ENCODE data around the gene ANKRD9. TPM values are rescaled to one million over a fixed set of nuclear protein-coding genes. Genes with fewer than 3 reads are reported as not detected.

Gene ANKRD9
- total RNA-seq, 4 donors from 2014 or later, result 1.8 to 16.5 (median 7.5) TPM

DNA sequence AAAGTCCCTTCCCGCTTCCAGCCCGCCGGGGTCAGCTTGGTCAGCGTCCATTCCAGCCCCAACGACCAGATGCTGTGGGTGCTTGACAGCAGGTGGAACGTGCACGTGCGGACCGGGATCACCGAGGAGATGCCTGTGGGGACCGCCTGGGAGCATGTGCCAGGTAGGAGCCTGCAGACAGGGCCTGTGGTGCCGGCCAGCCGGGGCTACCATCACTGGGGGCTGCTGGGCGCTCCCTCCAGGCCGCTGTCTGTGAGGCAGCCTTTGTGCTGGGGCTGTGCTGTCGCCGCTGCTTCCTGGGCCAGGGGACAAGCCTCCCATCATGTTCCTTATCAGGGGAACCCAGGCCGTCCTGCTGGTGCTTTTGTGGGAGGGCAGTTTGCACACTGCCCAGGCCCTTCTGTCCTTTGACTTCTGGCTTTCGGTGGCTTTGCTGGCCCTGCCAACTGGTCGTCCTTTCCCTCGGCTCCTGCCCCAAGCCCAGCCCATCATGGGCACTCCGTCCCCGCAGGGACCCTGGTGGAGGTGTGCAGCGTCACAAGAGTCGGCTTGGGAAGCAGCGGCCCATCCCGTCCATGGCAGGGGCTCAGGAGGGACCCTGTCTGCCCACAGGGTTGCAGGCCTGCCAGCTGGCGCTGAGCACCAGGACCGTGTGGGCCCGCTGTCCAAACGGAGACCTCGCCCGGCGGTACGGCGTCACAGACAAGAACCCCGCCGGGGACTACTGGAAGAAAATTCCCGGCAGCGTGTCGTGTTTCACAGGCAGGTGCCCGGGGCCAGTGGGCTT is 12.4 kb downstream of the ANKRD9 start:
- Histone ChIP-seq H3K4me3 (no peak overlapping the region), H3K27ac (no peak overlapping the region), H3K9me3 (no peaks in the 10 kb centered on the region), H3K4me1 (no peaks in the 10 kb centered on the region), H3K27me3 (no peaks in the 10 kb centered on the region), H3K36me3 (no peaks in the 10 kb centered on the region)
- no peak for TF ChIP-seq POLR2A (IDR thresholded peaks at IDR 0.05)
- TF ChIP-seq, protein P1, sequence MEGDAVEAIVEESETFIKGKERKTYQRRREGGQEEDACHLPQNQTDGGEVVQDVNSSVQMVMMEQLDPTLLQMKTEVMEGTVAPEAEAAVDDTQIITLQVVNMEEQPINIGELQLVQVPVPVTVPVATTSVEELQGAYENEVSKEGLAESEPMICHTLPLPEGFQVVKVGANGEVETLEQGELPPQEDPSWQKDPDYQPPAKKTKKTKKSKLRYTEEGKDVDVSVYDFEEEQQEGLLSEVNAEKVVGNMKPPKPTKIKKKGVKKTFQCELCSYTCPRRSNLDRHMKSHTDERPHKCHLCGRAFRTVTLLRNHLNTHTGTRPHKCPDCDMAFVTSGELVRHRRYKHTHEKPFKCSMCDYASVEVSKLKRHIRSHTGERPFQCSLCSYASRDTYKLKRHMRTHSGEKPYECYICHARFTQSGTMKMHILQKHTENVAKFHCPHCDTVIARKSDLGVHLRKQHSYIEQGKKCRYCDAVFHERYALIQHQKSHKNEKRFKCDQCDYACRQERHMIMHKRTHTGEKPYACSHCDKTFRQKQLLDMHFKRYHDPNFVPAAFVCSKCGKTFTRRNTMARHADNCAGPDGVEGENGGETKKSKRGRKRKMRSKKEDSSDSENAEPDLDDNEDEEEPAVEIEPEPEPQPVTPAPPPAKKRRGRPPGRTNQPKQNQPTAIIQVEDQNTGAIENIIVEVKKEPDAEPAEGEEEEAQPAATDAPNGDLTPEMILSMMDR (IDR thresholded peaks at IDR 0.05), result no peak
- intact Hi-C loops (cut with DNase I; ENCODE audit: low total_unique reads), result no loop called here
- no peak for DNase-seq

DNA sequence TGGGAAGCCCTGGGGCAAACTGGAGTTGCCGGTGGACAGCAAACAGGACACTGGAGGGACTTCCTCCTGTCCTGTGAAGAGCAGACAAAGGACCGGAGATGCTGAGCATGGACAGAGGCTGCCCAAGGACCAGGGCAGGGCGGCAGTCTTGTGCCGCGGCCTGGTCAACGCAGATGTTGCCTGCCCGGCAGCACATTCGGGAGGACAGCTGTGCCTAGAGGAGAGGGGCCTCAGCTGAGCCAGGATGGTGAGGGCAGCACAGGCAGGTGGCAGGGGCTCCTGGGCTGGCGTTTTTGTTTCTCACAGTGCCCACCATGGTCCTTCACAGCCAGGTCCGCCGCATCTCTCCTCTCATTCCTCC is 13.3 kb downstream of the ANKRD9 start:
- no peaks in the 10 kb centered on the region for H3K4me1 ChIP-seq
- intact Hi-C loops (cut with DNase I; ENCODE audit: low total_unique reads), result no loop called here

DNA sequence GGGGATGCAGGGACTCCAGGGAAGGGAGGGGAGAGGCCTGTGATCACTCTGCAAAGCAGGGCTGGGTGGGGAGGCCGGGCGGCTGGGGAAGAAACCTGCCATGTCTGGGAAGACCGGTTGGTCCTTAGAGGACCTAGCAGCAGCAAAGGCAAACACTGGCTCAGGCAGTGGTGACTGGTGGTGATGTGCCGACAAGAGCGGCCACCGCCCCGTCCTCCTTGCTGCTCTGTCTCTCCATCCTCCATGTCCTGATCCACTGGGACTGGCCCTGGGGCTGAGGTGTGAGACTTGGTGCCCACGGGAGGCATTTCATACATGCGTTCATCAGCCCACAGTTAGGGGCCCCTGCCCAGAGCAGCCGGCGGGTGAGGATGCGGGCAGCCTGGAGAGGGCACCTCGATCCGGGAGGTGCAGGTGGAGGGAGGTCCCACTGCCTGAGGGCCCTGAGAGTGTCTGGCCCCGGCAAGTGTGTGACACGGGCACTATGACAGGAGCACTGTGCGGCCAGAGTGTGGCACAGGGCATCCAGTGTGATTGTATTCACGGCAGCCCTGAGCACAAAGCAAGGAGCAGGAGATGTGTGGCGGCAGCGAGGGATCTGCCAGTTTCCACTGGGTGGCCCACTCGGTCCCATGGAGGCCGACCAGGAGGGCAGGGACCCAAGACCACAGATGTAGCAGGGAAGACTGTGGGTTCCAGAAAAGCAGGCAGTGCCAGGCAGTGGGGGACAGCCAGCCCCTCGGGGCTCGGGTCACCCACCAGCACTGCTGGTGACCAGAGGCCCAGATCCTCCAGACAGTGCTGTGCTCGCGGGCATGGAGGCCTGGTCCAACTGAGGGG is 13.9 kb downstream of the ANKRD9 start:
- no peak overlapping the region for H3K4me3 ChIP-seq
- no peaks in the 10 kb centered on the region for H3K9me3 ChIP-seq
- no peaks in the 10 kb centered on the region for H3K27me3 ChIP-seq
- no peak overlapping the region for H3K27ac ChIP-seq
- TF ChIP-seq, protein P1 (IDR thresholded peaks at IDR 0.05), result no peak
- no peak for TF ChIP-seq POLR2A (IDR thresholded peaks at IDR 0.05)
- H3K36me3 ChIP-seq, result no peaks in the 10 kb centered on the region
- no peaks in the 10 kb centered on the region for H3K4me1 ChIP-seq
- intact Hi-C loops (cut with DNase I; ENCODE audit: low total_unique reads), result no loop called here
- DNase-seq, result no peak

More for the DNA sequence above, 13.3 kb downstream of the ANKRD9 start:
- Histone ChIP-seq H3K4me3 (no peak overlapping the region), H3K9me3 (no peaks in the 10 kb centered on the region), H3K27me3 (no peaks in the 10 kb centered on the region), H3K27ac (no peak overlapping the region), H3K36me3 (no peaks in the 10 kb centered on the region)
- DNase-seq, result no peak
- TF ChIP-seq, protein P1 (IDR thresholded peaks at IDR 0.05), result no peak
- no peak for TF ChIP-seq POLR2A (IDR thresholded peaks at IDR 0.05)

DNA sequence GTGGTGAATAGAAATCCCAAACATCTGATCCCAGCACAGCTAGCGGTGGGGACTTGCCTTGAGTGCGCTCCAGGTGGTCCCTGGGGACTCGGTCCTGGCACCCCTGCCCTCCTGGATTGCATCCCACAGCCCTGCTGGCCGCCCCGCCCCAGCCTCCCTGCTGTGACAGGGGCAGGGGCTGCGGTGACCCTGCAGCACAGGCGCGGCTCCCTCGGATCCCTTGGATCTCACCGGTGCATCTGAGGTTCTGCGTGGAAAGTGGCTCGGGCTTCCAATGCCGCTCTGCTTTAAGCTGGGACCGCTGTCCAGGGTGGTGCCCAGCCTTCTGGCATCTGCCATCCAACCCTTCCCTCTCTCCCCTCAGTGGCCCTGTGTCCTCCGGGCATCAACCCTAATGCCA is 16.0 kb downstream of the ANKRD9 start:
- no peak for DNase-seq

More for the DNA sequence above, 16.0 kb downstream of the ANKRD9 start:
- Histone ChIP-seq H3K4me3 (no peak overlapping the region), H3K27me3 (no peaks in the 10 kb centered on the region), H3K36me3 (no peaks in the 10 kb centered on the region), H3K27ac (no peak overlapping the region), H3K4me1 (no peaks in the 10 kb centered on the region), H3K9me3 (no peaks in the 10 kb centered on the region)
- intact Hi-C loops (cut with DNase I; ENCODE audit: low total_unique reads), result no loop called here
- TF ChIP-seq POLR2A (IDR thresholded peaks at IDR 0.05), result no peak
- TF ChIP-seq, protein P1 (IDR thresholded peaks at IDR 0.05), result no peak

Data from uterus (tissue), 4 donors.